ENCODE measurements around the gene DCAF10. TPM values are rescaled to one million over a fixed set of nuclear protein-coding genes. Genes with fewer than 3 reads are reported as not detected.

The DCAF10 gene
- total RNA-seq, 1 experiment from 2014 or later = 13.5 TPM

DNA sequence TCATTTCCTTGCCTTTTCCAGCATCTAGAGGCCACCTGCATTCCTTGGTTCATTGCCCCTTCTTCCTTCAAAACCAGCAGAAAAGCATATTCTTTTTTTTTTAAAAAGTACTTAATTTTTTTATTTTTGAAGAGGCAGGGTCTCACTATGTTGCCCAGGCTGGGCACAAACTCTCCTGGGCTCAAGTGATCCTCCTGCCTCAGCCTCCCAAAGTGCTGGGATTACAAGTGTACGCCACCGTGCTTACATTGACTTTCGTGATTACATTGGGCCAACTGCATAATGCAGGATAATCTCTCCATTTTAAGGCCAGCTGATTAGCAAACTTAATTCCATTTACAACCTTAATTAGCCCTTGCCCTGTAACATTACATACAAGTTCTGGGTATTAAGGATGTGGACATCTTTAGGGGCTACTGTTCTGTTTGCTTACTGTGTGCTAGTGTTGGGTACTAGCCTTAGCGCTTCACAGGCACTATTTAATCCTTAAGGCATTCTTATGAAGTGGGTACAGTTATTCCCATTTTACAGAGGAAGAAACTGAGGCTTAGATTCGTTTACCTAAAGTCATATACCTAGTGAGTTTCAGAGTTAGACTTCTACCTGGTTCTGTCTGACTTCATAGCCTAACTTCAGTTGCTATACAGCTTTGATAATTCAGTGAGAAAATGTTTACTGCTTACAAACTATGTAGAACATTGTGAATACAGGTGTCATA, 69.6 kb downstream of the DCAF10 start:
- ChIA-PET POLR2A (no interaction called here), CTCF (no interaction called here)
- no TSS peak for BruUV-seq (replicated peaks)
- Histone ChIP-seq H3K4me1 (no peaks in the 10 kb centered on the region), H3K27me3 (replicated peaks; ENCODE audit: control insufficient read depth, insufficient read depth, low read length) (no peaks in the 10 kb centered on the region), H3K9me3 (no peaks in the 10 kb centered on the region), H3K4me3 (ENCODE audit: low read depth, low read length) (no peak overlapping the region), H3K36me3 (ENCODE audit: control insufficient read depth, insufficient read depth, low read length) (no peaks in the 10 kb centered on the region)
- no peaks in the 10 kb centered on the region for H3K27me3 Mint-ChIP-seq (ENCODE audit: insufficient read depth, unreplicated experiment)
- H3K27ac Mint-ChIP-seq (ENCODE audit: unreplicated experiment) = no peak overlapping the region
- intact Hi-C loops (cut with micrococcal nuclease; ENCODE audit: unreplicated experiment) = no loop called here
- no peak overlapping the region for H3K4me3 Mint-ChIP-seq (ENCODE audit: unreplicated experiment)
- no peaks in the 10 kb centered on the region for H3K9me3 Mint-ChIP-seq (ENCODE audit: unreplicated experiment)
- DNase-seq = no peak
- TF ChIP-seq, protein P1, sequence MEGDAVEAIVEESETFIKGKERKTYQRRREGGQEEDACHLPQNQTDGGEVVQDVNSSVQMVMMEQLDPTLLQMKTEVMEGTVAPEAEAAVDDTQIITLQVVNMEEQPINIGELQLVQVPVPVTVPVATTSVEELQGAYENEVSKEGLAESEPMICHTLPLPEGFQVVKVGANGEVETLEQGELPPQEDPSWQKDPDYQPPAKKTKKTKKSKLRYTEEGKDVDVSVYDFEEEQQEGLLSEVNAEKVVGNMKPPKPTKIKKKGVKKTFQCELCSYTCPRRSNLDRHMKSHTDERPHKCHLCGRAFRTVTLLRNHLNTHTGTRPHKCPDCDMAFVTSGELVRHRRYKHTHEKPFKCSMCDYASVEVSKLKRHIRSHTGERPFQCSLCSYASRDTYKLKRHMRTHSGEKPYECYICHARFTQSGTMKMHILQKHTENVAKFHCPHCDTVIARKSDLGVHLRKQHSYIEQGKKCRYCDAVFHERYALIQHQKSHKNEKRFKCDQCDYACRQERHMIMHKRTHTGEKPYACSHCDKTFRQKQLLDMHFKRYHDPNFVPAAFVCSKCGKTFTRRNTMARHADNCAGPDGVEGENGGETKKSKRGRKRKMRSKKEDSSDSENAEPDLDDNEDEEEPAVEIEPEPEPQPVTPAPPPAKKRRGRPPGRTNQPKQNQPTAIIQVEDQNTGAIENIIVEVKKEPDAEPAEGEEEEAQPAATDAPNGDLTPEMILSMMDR (IDR thresholded peaks at IDR 0.05; ENCODE audit: insufficient read depth in 1 of 2, low read depth in 1 of 2, low read length in 1 of 2, severe bottlenecking in 1 of 2, unreplicated experiment in 1 of 2) = no peak
- no peaks in the 10 kb centered on the region for H3K4me1 Mint-ChIP-seq (ENCODE audit: low read depth, unreplicated experiment)
- H3K36me3 Mint-ChIP-seq (ENCODE audit: insufficient read depth, unreplicated experiment) = no peaks in the 10 kb centered on the region

DNA sequence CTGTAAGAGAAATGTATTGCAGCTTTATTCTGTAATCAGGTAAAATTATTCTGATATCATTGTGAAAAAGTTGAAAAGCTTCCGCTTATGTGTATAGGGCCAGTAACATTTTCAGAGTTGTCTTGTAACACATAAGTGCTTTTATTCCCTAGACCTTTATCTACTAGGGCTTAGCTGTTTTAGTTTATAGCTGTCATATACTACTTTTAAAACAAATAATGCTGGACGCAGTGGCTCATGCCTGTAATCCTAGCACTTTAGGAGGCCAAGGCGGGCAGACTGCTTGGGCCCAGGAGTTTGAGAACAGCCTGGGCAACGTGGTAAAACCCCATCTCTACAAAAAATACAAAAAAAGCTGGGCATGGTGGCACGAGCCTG, 70.2 kb downstream of the DCAF10 start:
- no peaks in the 10 kb centered on the region for H3K4me1 Mint-ChIP-seq (ENCODE audit: low read depth, unreplicated experiment)
- H3K36me3 Mint-ChIP-seq (ENCODE audit: insufficient read depth, unreplicated experiment) = peaks cover 3% of the 10 kb centered on the region
- POLR2A ChIA-PET = no interaction called here
- intact Hi-C loops (cut with micrococcal nuclease; ENCODE audit: unreplicated experiment) = no loop called here
- Histone ChIP-seq H3K9me3 (no peaks in the 10 kb centered on the region), H3K4me3 (ENCODE audit: low read depth, low read length) (no peak overlapping the region), H3K36me3 (ENCODE audit: control insufficient read depth, insufficient read depth, low read length) (no peaks in the 10 kb centered on the region), H3K27me3 (replicated peaks; ENCODE audit: control insufficient read depth, insufficient read depth, low read length) (no peaks in the 10 kb centered on the region), H3K4me1 (no peaks in the 10 kb centered on the region)
- no TSS peak for BruUV-seq (replicated peaks)
- CTCF ChIA-PET = interaction anchor here (0.6 kb wide), 1 partner anchor 10 kb away, joined by 6 read pairs; no protein-coding TSS in a partner anchor
- H3K27me3 Mint-ChIP-seq (ENCODE audit: insufficient read depth, unreplicated experiment) = no peaks in the 10 kb centered on the region
- no peaks in the 10 kb centered on the region for H3K9me3 Mint-ChIP-seq (ENCODE audit: unreplicated experiment)
- H3K4me3 Mint-ChIP-seq (ENCODE audit: unreplicated experiment) = no peak overlapping the region
- TF ChIP-seq, protein P1 (IDR thresholded peaks at IDR 0.05; ENCODE audit: insufficient read depth in 1 of 2, low read depth in 1 of 2, low read length in 1 of 2, severe bottlenecking in 1 of 2, unreplicated experiment in 1 of 2) = no peak
- no peak overlapping the region for H3K27ac Mint-ChIP-seq (ENCODE audit: unreplicated experiment)
- DNase-seq = no peak

DNA sequence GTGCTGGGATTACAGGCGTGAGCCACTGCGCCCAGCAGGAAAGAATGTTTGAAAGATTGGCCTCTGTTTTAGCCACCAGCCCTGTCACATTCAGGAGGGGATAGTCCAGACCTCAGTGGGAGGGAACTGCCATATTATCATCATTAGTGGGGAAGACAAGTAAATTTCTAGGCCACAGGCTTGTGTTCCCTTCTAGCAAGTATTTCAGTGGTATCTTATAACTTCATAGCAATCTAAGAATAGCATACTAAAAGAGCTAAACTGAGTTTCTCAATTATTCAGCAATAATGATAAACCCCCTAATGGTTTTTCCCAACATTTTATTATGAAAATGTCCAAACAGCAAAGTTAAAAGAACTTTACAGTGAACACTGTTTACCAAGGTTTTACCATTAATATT, 73.4 kb downstream of the DCAF10 start:
- Mint-ChIP-seq H3K4me3 (ENCODE audit: unreplicated experiment) (no peak overlapping the region), H3K27me3 (ENCODE audit: insufficient read depth, unreplicated experiment) (no peaks in the 10 kb centered on the region), H3K27ac (ENCODE audit: unreplicated experiment) (no peak overlapping the region), H3K4me1 (ENCODE audit: low read depth, unreplicated experiment) (no peaks in the 10 kb centered on the region), H3K9me3 (ENCODE audit: unreplicated experiment) (no peaks in the 10 kb centered on the region), H3K36me3 (ENCODE audit: insufficient read depth, unreplicated experiment) (peaks cover 5% of the 10 kb centered on the region)
- Histone ChIP-seq H3K9me3 (no peaks in the 10 kb centered on the region), H3K4me1 (no peaks in the 10 kb centered on the region), H3K36me3 (ENCODE audit: control insufficient read depth, insufficient read depth, low read length) (peaks cover 1% of the 10 kb centered on the region; the same call in 1 of the 2 replicates), H3K4me3 (ENCODE audit: low read depth, low read length) (no peak overlapping the region), H3K27me3 (replicated peaks; ENCODE audit: control insufficient read depth, insufficient read depth, low read length) (no peaks in the 10 kb centered on the region)
- no peak for DNase-seq
- intact Hi-C loops (cut with micrococcal nuclease; ENCODE audit: unreplicated experiment) = no loop called here
- TF ChIP-seq, protein P1 (IDR thresholded peaks at IDR 0.05; ENCODE audit: insufficient read depth in 1 of 2, low read depth in 1 of 2, low read length in 1 of 2, severe bottlenecking in 1 of 2, unreplicated experiment in 1 of 2) = no peak
- ChIA-PET POLR2A (no interaction called here), CTCF (no interaction called here)
- no TSS peak for BruUV-seq (replicated peaks)
